Activated CD4-positive, CD25-positive, alpha-beta regulatory T cell treated with anti-CD3 and anti-CD28 coated beads, Interleukin-2, amount 50 U/mL, for 72 hours (primary cell): Measurements from ENCODE around the gene USF2.
"Not testable (repeated sequence)": the region's sequence is repeated elsewhere in the genome, so short reads cannot be mapped to it uniquely, and the experiment has no call there.

Experiments
- DNase-seq: peaks from one replicate; pipeline ENCODE4 v3.0.0; 2021

USF2 gene, protein sequence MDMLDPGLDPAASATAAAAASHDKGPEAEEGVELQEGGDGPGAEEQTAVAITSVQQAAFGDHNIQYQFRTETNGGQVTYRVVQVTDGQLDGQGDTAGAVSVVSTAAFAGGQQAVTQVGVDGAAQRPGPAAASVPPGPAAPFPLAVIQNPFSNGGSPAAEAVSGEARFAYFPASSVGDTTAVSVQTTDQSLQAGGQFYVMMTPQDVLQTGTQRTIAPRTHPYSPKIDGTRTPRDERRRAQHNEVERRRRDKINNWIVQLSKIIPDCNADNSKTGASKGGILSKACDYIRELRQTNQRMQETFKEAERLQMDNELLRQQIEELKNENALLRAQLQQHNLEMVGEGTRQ

DNA sequence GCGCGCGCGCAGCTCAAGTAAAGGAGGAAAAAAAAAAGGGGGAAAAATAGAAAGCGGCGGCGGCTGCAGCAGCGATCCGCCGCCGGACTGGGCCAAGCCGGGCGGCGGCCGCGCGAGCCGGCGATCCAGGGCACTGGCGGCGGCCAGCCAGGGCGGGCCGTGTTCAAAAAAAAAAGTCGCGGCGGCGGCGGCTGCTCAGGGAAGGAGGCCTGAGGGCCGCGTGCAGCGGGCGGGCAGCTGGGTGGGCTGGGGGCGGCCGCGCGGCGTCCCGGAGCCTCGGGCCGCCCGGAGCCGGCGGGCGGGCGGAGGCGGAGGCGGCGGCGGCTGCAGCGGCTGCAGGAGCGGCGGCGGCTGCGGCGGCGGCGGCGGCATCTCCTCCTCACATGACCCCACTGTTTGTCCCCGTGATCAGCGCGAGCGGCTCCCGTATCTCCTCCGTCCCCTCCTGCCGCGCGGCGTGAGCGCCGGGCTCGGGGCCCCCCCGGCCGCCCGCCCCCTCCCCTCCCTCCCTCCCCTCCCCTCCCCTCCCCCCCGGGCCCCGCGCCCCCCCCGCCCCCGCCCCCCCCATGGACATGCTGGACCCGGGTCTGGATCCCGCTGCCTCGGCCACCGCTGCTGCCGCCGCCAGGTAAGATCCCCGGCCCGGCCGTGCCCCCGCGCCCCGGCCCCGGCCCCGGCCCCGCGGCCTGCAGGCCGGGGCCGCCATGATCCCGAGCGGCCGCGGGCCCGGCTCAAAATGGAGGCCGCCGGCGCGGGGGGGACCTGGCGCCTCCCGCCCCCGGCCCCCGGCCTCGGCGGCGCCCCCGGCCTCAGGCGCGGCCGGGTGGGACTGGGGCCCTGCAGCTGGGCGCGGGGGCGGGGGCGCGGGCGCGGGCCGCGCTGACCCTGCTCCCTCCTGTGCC is at the start of gene USF2:
Gene USF2, plus strand, starts transcription at position 427 of the 902 bp plus-strand sequence. Its CDS starts 140 bp downstream, at position 567.
- DNase-seq = peak; percentile 72

DNA sequence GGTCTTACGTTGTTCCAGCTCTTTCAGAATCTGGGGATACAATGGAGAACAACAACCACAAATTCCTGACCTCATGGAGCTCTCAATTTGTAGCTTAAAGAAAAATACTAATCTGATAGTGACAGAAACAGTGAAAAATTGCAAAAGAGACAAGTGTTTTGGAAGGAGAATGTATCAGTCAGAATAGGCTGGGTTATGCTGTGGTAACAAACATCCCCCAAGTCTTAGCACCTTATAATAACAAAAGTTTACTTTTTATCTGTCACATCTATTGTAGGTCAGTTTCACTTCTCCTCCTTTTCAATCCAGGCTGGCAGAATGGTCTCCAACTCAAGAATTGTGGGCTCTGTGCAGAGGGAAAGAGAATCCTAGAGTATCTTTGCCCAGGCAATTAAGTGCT is 49.8 kb upstream of the USF2 start:
- no peak for DNase-seq

- DNase-seq = no peak
These were observed 48.3 kb upstream of the USF2 start for GRCh38 chr19:35220315-35220921.

- DNase-seq = not testable (repeated sequence)
These were observed 47.7 kb upstream of the USF2 start for GRCh38 chr19:35220973-35221590.

DNA sequence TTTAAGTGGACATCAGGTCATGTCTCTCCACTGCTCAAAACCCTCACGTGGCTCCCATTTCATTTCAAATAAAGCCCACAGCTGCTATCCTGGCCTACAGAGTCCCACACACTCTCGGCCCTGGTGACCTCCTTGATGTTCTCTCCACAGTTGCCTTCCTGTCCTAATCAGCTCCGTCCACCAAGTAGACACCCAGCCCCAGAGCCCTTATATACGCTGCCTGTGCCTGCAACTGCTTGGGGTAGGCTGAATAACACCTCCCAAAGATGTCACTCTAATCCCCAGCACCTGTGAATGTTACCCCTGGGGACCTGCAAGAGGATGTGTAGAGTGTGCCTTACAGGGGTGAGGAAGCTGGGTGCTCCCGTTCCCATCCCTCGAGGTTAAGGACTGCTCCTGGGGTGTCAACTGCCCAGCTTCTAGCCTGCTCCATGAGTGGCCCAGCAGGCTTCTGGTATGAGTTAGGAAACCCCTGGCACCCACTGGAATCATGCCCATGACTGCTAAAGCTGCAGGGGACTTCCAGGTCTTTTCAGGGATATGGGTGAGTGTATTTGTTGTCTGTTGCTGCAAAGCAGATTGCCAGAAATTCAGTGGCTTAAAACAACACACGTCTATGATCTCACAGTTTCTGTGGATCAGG is 46.3 kb upstream of the USF2 start:
- DNase-seq = no peak

- no peak for DNase-seq
These were observed 45.5 kb upstream of the USF2 start for GRCh38 chr19:35223084-35223790.

- no peak for DNase-seq
These were observed 44.8 kb upstream of the USF2 start for GRCh38 chr19:35223862-35224505.

- no peak for DNase-seq
These were observed 43.8 kb upstream of the USF2 start for GRCh38 chr19:35224681-35225571.

DNA sequence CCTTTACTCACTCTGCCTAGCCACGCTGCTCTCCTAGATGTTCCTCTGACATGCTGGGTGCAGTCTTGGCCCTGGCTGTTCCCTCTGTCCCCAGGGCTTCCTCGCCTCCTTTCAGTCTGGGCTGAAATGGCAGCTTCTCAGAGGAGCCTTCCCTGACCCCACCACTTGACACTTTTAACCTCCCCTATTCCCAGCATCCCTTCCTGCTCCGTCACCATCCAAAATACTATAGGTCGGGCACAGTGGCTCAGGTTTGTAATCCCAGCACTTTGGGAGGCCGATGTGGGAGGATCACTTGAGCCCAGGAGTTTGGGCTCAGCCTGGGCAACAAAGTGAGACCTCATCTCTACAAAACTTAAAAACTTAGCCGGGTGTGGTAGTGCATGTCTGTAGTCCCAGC is 42.8 kb upstream of the USF2 start:
- DNase-seq = no peak

DNA sequence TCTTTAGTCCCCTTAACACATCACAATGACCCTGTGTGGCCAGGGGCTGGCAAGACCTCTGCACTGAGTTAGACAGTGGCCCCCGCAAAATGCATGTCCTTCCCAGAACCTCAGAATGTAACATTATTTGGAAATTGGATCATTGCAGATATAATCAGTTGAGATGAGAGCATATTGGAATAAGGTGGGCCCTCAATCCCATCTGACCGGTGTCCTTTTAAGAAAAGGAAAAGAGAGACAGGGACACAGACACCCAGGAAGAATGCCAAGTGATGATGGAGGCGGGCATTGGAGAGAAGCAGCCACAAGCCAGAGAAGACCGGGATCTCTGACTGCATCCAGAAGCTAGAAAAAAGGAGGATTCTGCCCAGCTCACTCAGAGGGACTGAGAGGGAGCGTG is 42.0 kb upstream of the USF2 start:
- no peak for DNase-seq

DNA sequence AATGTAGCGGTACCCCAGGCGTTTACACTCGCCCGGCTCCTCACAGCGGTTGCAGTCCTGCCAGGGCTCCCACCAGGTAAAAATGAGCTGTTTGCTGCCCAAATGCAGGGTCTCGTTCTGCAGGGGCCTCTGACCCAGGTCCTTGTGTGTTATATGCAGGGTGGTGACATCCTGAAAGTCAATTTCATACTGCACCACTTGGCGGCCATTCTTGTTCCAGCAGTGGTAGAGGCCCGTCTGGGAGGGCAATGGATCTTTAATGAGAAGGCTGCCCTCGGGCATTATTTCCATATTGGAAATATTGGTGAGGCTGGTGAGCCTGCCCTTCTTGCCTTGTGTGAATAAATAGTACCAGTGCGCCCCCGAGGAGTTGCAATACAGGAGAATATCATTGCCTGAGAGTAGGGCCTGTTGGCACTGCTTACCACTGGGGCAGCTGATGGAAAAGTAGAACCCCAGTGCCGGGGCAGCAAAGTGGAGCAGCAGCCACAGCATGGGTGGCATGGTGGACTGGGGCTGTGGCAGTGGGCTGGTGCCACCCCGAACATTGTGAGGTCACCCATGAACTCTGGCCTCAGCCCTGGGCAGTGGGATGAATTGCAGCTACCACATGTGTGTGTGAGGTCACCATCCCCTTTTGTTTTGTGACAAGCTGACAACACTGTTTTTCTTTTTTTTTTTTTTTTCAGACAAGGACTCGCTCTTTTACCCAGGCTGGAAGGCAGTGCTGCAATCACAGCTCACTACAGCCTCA is 40.4 kb upstream of the USF2 start, which contains the start of gene FAM187B:
Gene FAM187B, minus strand, starts transcription at position 563 of the 754 bp plus-strand sequence. Its CDS starts 59 bp downstream, at position 504.
- DNase-seq = no peak

GRCh38 chr19:35229601-35230000 is 39.2 kb upstream of the USF2 start:
- DNase-seq = no peak

GRCh38 chr19:35231956-35232645 is 36.7 kb upstream of the USF2 start:
- no peak for DNase-seq

DNA sequence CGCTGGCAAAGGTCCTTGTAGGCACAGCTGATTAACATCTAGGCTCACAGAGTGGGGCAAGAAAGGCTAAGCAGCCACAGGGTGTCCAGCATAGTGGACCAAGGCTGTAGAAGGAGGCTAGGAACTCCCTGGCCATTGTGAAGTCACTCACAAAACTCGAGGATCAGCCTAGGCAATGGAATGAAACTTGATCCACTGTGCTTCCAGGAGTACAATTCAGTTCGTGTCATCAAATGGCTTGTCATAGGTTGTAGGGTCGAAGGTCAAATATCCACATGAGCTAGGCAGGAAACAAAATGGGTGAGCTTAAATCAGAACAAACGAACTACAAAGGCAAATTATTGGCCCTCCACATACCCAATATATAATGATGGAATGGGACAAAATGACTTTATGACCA is 35.9 kb upstream of the USF2 start:
- DNase-seq = no peak

GRCh38 chr19:35236638-35237400 is 31.9 kb upstream of the USF2 start:
- DNase-seq = no peak

- not testable (repeated sequence) for DNase-seq
These were observed 29.2 kb upstream of the USF2 start for GRCh38 chr19:35239597-35239996.

DNA sequence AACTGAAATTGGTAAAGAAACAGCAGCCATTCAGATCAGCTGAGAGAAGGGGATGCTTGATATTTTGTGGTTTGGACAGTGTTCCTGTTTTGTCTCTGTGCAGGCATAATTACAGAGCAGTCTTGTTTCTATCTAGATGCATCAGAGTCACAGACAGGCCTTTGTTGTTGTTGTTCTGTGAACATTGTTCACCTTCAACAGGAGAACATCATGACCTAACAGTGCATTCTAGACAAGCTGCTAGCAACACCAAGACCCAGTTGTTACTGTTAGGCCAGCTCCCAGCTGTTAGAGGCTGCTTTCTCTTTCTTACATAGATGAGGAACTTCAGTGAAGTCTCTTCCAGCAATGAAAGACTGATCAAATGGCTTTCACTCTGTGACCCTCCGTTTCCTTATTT is 28.4 kb upstream of the USF2 start:
- no peak for DNase-seq

- no peak for DNase-seq
These were observed 27.3 kb upstream of the USF2 start for GRCh38 chr19:35241417-35241816.
